GM19025 (cell line): ENCODE results near the gene ALK.

ENCODE experiments used
- ATAC-seq: cut with Tn5 transposase; IDR thresholded peaks from one replicate; pipeline ENCODE4 v1.9.1; 2021; ENCODE audit warnings: mild to moderate bottlenecking, low read depth, moderate library complexity; ENCODE audit not compliant: unreplicated experiment

ALK gene

DNA sequence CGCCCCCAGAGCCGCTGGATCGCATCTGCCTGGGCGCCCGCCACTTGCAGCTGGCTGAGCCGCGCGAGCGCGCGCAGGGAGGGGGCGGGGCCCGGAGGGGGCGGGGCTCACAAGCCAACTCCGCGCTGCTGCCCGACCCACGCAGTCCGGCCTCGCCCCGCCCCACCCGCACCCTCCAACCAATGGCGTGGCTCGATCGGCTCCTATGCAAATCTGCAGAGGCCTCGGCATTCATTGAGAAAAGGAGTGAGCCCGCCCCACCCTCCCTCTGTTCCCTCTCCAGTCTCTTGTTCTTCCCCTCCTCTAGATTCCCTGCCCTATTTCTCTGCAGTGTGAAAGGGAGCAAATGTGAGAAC, at the start of gene ALK:
Gene ALK, minus strand, starts transcription at position 27 of the 356 bp plus-strand sequence. CDS start 927 bp downstream, outside the sequence.
- peak; percentile 49 for ATAC-seq

DNA sequence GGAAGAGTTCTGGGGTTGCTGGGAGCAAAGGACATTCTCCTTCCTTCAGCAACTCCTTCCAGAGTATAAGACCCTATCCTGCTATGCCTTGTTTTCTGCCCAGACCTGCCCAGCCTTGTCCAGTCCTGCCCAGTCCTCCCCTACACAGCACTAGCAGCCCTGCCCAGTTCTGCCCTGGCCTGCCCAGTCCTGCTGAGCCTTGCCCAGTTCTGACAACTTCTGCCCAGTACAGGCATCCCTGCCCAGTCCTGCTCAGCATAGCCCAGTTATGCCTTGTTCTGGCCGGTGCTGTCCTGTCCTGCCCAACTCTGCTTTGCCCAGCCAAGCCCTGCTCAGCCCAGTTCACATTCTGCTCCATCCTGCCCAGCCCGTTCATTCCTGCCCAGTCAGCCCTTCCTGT, 44.9 kb upstream of the ALK start:
- ATAC-seq: no peak

DNA sequence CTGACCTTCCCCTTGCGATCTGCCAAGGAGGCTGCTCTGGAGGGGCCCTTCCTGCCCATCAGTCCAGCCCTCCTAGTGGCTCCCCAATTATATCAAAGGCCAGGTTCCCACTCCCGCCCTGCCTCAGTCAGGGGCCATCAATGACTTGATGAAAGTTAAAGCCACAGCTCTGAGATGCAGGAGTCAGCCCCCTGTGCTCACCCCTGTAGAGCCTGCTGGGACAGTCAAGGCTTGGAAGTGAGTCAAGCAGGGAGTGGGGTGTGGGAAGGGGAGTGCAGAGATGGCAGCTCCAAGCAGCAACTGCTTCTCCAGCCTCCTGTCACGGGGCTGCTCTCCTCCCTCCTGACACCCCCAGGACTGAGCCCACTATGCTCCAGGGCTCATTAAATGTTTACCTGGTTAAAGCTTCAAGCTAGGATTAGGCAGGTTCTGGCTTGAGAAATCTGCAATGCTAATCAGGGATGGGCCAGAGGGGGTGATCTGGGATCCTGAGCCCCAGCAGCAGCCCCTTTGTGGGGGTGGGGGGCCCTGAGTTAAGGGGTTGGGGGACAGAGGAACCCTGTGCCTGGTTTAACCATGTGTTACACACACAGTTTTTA, 42.7 kb upstream of the ALK start:
- no peak for ATAC-seq

DNA sequence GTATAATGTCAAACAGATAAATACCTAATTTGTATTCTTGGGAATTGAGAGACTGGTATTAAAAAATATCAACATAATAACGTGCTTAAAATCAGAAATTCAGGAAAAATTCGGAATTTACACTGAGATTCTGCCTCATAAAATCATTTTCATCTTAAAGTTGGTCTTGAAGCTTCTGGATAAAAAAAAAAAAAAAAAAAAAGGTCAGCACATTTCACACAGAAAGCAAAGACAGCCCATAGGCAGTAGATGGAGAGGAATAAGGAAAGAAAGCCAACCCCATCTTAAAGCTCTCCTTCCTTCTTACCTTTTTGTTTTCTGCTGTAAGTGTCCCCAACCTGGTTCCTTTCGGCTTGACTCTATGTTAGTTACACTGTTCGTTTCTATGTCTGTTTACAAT, 41.5 kb upstream of the ALK start:
- ATAC-seq: no peak

DNA sequence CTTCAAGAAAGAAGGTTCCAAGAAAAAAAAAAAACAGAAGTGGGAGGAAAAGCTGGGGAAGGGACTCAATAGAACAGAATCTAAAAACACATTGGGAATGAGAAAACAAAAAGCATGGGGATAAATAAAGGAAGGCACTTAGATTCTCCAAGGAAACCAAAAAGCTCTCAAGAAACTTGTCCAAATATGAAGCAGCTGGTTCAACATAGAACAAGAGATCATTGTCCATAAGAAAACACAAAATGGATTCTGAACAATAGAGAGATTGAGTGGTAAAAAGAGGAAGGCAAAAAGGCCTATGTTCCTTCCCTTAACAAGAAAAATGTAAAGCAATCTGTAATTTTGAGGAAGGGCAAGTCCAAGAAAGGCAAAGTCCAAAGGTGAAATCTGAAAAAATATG, 32.9 kb upstream of the ALK start:
- ATAC-seq: no peak

DNA sequence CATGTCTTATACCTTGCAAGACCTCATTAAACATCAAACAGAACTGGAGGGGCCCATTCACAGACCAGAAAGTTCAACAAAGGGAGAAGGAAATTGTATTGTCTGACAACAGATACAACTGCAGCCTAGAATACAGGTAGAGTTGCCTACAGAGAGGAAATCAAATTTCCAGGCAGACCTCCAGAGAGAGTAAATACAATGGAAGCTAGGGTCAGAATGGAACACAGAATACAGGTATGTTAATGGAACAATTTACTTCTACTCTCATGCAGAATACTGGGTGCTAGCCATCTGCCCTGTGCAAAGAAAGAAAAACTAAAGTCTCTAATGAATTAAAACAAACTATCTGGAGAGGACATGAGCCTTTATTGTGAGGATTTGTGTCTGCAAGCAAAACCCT, 31.6 kb upstream of the ALK start:
- no peak for ATAC-seq

DNA sequence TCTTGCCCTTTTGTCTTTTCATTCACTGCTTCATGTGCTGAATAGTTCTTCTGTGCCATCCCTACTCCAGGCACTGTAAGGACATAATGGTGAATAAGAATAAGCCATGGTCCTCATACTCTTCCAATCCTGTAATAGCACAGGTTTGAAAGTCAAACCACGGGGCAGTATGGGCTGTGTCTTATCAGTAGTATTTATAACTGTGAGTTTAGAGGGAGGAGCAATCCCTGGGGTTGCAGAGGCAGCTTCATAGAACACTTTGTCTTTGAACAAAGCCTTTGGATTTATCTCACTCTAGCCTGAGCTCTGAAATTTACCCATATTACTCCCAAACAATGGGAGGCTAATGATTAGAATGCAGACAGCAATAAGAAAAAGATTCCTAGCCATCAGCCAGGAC, 30.2 kb upstream of the ALK start:
- no peak for ATAC-seq

DNA sequence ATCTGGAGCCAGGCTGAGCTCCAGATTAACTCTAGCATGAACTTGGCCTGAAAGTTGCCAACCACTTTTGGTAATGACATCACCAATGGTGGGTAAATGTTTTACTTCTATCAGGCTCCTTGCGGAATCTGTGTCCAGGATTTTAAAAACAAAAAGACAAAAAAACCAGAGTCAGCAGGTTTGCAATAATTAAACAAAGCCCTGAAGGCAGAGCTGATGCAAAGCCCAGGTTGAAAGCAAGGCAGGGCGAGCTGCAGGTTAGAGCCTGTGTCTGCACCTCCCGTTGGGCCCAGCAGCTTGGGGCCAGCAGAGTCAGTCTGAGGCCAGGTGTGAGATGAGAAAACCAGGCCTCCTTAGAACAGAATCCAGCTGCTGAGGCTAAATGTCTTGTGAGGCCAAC, 29.1 kb upstream of the ALK start:
- ATAC-seq: no peak

DNA sequence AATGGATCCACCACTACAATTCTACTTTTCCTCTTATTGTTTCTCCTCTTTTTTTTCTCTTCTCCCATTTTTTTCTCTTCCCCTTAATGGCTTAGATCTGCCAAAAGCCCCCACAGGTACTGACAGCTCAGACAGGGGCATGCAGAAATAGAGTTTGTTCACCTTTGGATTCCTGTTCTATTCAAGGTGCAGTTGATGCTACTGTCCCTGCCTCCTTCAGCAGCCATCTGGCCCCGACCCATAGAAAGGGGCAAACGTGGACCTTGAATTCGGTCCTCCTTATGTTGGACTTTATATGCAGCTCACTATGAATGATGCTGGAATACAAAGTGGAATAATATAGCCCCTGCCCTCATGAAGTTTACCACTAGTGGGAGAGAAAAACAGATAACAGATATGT, 27.7 kb upstream of the ALK start:
- no peak for ATAC-seq

DNA sequence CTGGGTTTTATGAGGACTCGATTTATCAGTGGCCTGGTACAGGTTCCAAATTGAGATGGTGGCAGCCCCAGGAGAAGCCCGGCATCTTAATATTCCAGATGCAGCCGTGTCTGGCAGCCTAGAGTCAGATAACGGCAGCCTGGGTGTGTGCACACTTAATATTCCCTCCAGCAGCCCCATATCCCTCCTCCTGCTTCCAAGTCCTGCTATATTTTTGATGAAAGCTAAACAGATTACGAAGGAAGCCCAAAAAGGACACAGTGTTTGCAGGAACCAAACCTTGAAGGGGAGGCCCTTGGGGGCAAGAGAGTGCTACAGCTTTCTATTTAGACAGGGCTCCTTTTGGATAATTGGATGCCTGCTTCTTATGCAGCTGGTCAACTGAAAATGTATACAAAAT, 25.1 kb upstream of the ALK start:
- no peak for ATAC-seq

DNA sequence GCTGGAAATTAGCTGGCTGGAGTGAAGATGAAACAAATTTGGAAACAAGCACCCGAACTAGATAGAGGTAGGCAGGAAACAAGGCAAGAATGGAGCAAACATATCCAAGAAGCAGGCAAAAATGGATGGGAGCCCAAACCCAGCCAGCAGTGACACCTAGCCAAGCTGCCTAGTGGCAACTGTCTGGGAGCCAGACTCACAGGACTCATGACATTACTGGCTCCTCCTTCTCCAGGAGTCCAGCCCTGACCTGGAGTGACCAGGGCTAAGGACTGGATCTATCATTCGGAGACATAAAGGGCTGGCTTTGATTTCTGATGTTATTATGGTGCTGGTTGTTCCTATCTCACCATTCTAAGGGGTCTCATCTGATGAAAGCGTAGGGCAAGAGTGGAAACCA, 21.3 kb upstream of the ALK start:
- no peak for ATAC-seq

DNA sequence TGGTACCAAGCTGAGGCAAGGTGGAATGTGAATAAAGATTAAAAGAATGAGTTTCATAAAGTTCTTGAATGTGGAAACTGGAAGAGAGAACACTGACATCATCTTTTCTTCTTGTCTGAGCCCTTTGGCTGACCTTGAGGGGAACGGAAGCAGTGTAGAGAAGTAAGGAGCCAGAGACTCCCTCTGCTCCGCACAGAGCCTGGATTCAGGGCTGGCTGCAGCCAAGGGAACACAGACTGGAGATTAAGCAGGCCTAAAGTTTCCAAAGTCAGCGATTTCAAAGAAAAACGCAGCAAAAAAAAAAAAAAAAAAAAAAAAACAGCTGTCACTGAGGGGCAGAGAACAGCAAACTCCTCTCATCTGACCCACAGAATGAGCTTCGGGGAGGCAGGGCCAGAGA, 19.3 kb upstream of the ALK start:
- ATAC-seq: no peak

DNA sequence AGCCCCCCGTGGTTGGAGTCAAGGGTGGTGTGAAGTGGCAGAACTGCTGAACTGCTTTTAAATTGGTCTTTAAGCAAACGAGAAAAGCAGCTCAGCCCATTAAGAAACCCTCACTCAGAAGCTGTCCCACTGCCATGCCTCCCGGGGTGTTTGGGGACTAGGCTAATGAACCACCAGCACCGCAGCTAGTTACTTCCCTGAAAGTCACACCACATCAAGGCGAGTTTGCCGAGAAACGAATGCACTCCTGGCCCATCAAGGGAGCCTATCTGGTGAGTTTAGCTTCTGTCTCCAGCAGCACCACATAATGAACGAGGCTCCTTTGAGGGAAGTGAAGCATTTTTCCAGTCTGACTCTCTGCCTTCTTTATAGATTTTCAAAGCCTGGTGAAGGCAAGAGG, 14.6 kb upstream of the ALK start:
- no peak for ATAC-seq

DNA sequence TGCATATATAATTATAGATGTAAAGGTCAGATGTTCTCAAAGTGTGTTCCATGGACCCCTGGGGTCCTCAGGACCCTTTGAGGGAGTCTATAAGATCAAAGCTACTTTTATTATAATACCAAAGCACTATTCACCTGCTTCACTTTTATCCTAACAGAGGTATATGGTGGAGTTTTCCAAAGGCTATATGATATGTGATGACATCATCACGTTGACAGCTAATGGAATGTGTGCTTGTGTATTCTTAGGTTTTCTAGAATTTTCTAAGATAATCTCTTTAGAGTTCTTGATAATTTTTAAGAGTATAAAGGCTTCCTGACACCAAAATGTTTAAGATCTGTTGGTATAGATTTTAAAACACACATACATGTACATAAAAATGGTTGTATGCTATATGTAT, 10.4 kb upstream of the ALK start:
- no peak for ATAC-seq

DNA sequence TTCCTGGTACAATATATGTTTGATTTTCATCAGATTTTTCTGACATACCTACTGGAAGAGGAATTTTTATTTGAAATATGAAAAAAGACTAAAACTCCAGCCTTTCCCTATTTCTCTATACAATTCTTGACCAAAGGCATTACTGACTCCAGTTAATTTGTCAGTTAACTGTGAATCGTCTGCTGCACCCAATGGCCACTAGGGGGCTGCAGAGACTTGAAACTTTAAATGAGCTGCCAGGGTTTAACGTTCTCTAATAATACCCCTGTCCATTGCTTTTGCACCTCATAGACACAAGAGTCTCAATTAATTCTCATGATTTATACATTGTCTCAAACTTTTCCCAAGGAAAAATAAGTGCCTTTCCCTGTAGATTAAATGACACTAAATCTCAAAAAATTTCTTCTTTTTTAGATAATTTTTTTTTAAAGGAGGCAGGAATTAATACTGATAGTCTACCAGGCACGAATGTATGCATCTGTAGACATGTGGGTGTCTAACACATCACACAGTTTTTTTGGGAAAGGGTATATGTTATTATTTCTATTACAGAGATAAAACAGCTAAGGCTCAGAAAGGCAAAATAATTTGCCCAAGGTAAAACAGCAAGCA, 1.8 kb upstream of the ALK start:
- no peak for ATAC-seq

DNA sequence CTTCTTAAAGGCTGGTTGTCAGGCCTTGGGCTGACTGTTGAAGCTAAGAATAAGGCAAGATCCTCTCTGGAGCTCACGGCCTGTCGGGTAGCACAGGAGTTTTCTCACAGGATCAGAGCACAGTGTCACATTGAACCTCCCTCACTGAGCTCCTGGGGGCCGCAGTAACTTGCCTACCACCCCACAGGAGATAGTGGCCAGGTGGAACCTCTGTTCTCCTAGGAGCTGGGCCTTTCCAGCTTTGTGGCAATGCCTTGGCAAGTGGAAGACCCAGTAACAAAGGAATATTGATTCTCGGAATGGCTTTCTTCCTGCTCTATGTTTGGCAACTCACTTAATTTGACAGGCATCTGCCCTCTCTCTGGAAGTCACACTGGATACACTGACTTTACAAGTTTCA, 1.2 kb upstream of the ALK start:
- ATAC-seq: no peak

DNA sequence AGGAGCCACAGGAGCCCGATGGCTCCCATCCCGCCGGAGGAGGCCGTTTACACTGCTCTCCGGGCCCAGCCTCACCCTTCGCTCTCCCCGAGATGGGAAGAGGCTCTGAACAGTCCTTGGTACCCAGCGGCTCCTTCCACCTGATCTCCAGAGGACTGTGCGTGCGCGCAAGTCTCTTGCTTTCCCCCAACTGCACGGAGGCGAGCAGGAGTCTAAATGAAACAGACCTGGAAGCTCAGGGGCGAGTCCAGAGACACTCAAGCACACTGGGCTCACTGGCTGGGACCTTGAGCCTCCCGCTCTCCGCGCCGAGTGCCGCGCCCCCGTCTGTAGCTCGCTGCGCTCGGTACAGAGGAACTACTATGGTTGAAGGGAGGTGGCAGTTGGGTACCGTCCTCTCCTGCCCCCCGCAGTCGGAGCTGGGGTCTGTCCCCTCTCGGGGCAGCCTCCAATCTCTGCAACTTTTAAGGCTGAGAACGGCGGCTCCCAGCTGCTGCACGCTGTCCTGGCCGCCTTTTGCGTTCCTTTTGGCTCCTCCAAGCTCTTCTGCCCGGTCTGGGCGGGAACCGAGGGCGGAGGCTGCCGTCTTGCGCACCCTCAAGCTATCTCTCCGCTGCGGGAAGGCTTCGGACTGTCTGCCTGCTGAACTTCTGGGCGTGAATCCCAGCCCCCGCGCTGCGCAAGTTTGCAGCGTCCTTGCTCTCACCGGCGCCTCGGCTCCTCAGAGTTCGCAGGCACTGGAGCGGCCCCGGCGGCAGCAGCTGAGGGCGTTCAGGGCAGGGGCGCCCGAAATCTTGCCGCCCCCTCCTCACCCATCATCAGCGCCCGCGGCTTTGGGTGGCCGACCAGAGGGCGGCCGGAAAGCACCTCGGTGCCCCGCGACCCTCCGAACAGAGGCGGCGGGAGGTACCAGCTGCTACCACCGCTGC, 491 bp downstream of the ALK start:
- ATAC-seq: peak; percentile 21

DNA sequence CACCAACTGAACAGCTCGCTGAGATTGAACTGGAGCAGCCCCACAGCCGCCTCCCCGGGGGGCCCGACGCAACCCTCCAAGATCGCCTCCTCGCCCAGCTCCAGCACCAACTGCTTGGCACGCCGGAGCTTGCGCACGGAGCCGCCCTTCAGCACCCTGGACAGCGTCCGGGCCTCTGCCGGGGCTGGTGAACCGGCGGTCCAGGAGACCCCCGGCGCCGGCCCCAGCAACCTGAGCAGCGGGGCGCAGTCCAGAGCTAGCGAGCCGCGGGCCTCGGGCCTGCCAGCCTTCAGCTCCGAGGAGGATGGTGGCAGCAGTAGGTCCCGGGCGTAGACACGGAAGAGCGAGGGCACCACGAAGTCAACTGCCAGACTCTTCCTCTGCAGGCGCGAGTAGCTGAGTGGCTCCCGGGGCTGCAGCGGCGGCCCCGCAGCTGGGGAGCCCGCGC, 1.2 kb downstream of the ALK start:
- no peak for ATAC-seq

DNA sequence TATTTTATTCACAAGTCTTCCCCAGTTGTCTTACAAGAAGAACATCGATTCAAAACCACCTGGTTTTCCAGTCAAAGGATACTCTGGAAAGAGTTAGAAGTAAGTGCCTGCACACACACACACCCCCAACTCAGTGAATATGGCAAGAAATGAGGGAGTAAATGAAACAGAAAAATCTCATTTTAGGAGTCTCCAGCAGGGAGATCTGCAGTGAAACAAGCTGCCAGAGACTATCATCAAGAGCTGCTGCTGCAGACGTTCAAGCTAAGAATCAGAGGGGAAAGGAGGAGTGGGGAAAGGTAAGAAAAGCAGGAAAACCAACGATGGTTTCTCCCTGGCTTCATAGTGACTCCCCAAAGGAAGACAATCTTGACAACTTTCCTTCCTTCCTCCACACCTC, 2.4 kb downstream of the ALK start:
- ATAC-seq: no peak

DNA sequence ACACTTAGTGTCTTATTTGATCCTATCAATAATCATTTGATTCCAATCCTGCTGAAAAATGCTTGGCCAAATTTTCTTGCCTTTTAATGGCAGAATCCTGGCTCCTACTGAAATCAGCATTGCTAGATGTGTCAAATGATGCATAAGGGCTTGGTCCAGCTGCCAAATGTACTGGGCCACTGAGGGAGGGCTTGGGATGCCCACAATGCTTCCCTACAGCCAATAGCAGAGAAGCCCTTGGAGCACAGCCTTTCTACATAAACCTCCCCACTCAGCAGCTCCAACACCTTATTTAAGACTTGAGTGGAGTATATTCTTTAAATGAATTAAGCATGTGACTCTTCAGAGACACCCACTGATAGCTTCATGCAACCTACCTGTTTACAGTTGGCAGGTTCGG, 3.6 kb downstream of the ALK start:
- ATAC-seq: no peak

DNA sequence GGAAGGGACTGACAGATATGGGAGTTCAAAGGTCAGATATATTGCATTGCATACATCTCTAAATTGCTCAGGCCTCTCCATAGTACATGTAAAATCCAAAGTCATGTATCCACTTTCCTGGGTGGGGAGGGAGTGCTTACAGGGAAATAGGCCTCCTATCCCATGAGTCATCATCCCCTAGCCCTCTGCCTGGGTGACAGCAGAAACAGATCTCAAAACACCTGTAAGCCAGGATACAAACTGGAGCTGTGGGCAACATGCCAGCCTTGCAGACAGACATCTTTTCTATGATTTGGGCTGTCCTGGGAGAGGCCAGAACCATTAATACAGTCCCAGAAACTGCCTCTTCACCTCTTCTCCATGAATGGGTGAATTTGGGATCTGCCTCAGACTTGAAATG, 4.8 kb downstream of the ALK start:
- ATAC-seq: no peak

DNA sequence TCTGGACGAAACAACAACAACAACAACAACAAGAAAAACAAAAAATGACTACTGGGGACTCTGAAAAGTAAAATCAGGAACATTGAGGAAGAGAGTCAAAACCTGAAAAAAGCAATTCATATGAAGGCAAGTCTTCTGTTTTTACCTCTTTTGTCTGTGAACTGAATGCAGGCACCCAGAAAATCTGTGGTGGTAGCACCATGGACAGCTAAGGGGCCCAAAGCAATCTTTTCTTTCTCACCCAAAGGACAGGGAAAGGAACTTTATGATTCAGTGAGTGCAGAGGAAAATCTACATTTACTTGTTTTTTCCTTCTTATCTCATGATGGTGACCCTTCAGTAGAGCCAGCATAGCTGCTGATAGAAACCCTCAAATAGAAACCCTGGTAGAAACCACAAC, 10.4 kb downstream of the ALK start:
- ATAC-seq: no peak
